ENCODE measurements around the gene CSNK2A2.

Gene CSNK2A2

GRCh38 chr16:58137581-58137980 is 60.3 kb downstream of the CSNK2A2 start:
- no peaks in the 10 kb centered on the region for H3K4me1 Mint-ChIP-seq (ENCODE audit: low read depth)
- no peaks in the 10 kb centered on the region for H3K27me3 Mint-ChIP-seq

GRCh38 chr16:58129097-58129936 is 68.6 kb downstream of the CSNK2A2 start, which contains the start of gene CFAP20:
TSS of gene CFAP20 (minus strand) at chr16:58129381. CDS start at chr16:58129115, 266 bp downstream.
- H3K27ac Mint-ChIP-seq = peak within 1 kb of the TSS; percentile 89
- H3K4me3 Mint-ChIP-seq = peak within 1 kb of the TSS; percentile 89
- peaks cover 42% of the 10 kb centered on the region for H3K4me1 Mint-ChIP-seq (ENCODE audit: low read depth)
- H3K27me3 Mint-ChIP-seq = no peaks in the 10 kb centered on the region
- H3K36me3 Mint-ChIP-seq (ENCODE audit: low read depth) = peaks cover 6% of the 10 kb centered on the region
- no peaks in the 10 kb centered on the region for H3K9me3 Mint-ChIP-seq

More at GRCh38 chr16:58137581-58137980, 60.3 kb downstream of the CSNK2A2 start:
- Mint-ChIP-seq H3K9me3 (peaks cover 14% of the 10 kb centered on the region), H3K36me3 (ENCODE audit: low read depth) (peaks cover 33% of the 10 kb centered on the region), H3K4me3 (no peak overlapping the region), H3K27ac (no peak overlapping the region)

GRCh38 chr16:58128711-58129096 is 69.2 kb downstream of the CSNK2A2 start:
- Mint-ChIP-seq H3K4me1 (ENCODE audit: low read depth) (peaks cover 48% of the 10 kb centered on the region), H3K9me3 (no peaks in the 10 kb centered on the region)

DNA sequence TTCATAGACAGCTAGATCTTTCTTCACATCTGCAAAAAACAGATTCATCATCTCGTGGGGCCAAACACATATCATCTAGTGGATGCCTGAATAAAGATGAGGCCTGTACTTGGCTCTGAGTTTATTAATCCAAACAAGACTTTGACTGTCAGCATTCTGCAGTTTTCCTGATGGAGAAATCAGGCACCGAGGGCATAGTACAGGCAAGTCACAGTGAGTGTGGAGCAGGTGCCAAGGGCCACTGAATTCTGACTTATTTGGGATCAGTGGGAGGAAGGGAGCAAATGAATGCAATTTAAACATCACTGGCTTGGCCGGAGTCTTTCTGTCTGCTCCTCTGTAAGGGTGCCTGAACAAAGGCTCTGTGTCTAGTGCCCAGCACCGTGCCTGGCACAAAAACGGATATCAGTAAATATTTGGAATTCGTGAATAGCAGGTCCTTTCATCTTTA is 69.7 kb downstream of the CSNK2A2 start:
- Mint-ChIP-seq H3K36me3 (ENCODE audit: low read depth) (peaks cover 6% of the 10 kb centered on the region), H3K27me3 (no peaks in the 10 kb centered on the region), H3K27ac (peak overlapping the region; percentile 89), H3K4me3 (peak overlapping the region; percentile 89), H3K4me1 (ENCODE audit: low read depth) (peaks cover 50% of the 10 kb centered on the region), H3K9me3 (no peaks in the 10 kb centered on the region)

More at GRCh38 chr16:58128711-58129096, 69.2 kb downstream of the CSNK2A2 start:
- H3K4me3 Mint-ChIP-seq = peak overlapping the region; percentile 89
- no peaks in the 10 kb centered on the region for H3K27me3 Mint-ChIP-seq
- H3K36me3 Mint-ChIP-seq (ENCODE audit: low read depth) = peaks cover 6% of the 10 kb centered on the region
- peak overlapping the region; percentile 89 for H3K27ac Mint-ChIP-seq

- H3K36me3 Mint-ChIP-seq (ENCODE audit: low read depth) = peaks cover 6% of the 10 kb centered on the region
Measured at GRCh38 chr16:58127634-58128033, 70.3 kb downstream of the CSNK2A2 start.

GRCh38 chr16:58127033-58127556 is 70.8 kb downstream of the CSNK2A2 start:
- Mint-ChIP-seq H3K36me3 (ENCODE audit: low read depth) (peaks cover 6% of the 10 kb centered on the region), H3K27me3 (no peaks in the 10 kb centered on the region), H3K4me1 (ENCODE audit: low read depth) (peaks cover 56% of the 10 kb centered on the region), H3K27ac (peak overlapping the region; percentile 37), H3K4me3 (peak overlapping the region; percentile 89), H3K9me3 (no peaks in the 10 kb centered on the region)

More at GRCh38 chr16:58127634-58128033, 70.3 kb downstream of the CSNK2A2 start:
- Mint-ChIP-seq H3K4me1 (ENCODE audit: low read depth) (peaks cover 53% of the 10 kb centered on the region), H3K27ac (peak overlapping the region; percentile 37), H3K4me3 (peak overlapping the region; percentile 89), H3K27me3 (no peaks in the 10 kb centered on the region), H3K9me3 (no peaks in the 10 kb centered on the region)

DNA sequence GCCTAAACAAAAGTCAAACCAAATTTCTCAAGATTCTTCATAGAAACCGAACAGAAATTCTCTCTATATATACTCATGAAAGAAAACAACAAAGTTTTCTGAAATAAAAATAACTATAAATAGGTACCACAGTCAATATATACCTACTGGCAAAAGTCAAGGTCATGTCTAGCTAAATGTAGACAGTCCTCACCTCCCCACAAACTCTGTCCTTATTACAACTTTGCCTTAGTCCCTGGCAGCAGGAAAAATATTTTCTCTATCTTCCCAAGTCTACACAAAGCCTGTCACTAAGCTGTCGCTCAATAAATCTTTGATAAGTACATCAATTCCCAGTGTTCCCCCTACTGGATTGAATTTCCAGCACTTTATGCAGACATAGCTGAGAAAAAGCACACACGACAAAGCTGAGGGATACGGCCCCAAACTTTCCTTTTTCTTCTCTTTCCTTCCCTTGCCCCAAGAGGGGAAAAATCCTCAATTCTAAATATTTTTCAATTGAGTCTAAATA is 71.4 kb downstream of the CSNK2A2 start:
- no peaks in the 10 kb centered on the region for H3K27me3 Mint-ChIP-seq
- no peaks in the 10 kb centered on the region for H3K9me3 Mint-ChIP-seq
- H3K27ac Mint-ChIP-seq = no peak overlapping the region
- H3K4me3 Mint-ChIP-seq = peak overlapping the region; percentile 89
- peaks cover 62% of the 10 kb centered on the region for H3K4me1 Mint-ChIP-seq (ENCODE audit: low read depth)
- peaks cover 6% of the 10 kb centered on the region for H3K36me3 Mint-ChIP-seq (ENCODE audit: low read depth)

DNA sequence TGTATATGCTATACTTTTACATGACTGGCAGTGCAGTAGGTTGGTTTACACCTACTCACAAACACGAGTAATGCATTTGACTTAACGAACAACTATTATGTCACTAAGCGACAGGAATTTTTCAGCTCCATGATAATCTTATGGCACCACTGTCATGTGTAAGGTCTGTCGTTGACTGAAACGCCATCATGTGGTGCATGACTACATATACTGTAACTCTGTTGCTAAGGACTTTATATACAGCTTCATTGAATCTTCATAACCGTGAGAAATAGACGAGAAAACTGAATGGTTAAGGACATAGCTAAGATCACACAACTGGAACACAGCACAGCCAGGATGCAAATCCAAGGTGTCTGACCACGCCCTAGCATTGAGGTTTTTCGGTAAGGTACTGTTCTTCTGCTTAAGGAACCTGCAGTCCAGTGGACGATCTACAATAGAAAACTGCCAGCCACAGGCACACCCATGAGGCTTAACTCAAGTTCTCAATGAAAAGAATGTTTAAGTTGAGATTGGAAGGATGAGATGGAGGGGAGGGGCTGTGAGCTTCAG is 72.0 kb downstream of the CSNK2A2 start:
- peak overlapping the region; percentile 49 for H3K4me3 Mint-ChIP-seq
- no peaks in the 10 kb centered on the region for H3K9me3 Mint-ChIP-seq
- H3K4me1 Mint-ChIP-seq (ENCODE audit: low read depth) = peaks cover 67% of the 10 kb centered on the region
- no peaks in the 10 kb centered on the region for H3K27me3 Mint-ChIP-seq
- no peak overlapping the region for H3K27ac Mint-ChIP-seq
- H3K36me3 Mint-ChIP-seq (ENCODE audit: low read depth) = peaks cover 6% of the 10 kb centered on the region

DNA sequence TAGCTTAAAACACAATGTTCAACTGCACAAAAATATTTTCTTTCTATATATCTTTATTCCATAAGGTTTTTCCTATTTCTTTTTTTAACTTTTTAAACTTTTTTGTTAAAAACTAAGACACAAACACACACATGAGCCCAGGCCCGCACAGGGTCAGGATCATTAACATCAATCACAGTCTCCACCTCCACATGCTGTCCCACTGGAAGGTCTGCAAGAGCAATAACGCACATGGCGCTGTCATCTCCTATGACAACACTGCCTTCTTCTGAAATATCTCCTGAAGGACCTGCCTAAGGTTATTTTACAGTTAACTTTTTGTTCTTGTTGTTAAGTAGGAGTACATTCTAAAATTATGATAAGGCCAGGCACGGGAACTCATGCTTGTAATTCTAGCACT is 72.9 kb downstream of the CSNK2A2 start:
- H3K36me3 Mint-ChIP-seq (ENCODE audit: low read depth) = peaks cover 6% of the 10 kb centered on the region
- no peaks in the 10 kb centered on the region for H3K9me3 Mint-ChIP-seq
- no peaks in the 10 kb centered on the region for H3K27me3 Mint-ChIP-seq
- peaks cover 67% of the 10 kb centered on the region for H3K4me1 Mint-ChIP-seq (ENCODE audit: low read depth)
- no peak overlapping the region for H3K4me3 Mint-ChIP-seq
- no peak overlapping the region for H3K27ac Mint-ChIP-seq

DNA sequence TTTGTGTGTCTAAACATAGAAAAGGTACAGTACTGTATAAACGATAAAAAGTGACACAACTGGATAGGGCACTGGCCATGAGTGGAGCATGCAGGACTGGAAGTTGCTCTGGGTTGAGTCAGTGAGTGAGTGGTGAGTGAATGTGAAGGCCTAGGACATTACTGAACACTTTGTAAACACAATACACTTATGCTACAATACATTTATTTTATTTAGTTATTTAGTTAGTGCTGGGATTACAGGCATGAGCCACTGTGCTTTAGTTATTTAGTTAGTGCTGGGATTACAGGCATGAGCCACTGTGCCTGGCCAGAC is 73.3 kb downstream of the CSNK2A2 start:
- H3K4me1 Mint-ChIP-seq (ENCODE audit: low read depth) = peaks cover 65% of the 10 kb centered on the region
- no peak overlapping the region for H3K27ac Mint-ChIP-seq

DNA sequence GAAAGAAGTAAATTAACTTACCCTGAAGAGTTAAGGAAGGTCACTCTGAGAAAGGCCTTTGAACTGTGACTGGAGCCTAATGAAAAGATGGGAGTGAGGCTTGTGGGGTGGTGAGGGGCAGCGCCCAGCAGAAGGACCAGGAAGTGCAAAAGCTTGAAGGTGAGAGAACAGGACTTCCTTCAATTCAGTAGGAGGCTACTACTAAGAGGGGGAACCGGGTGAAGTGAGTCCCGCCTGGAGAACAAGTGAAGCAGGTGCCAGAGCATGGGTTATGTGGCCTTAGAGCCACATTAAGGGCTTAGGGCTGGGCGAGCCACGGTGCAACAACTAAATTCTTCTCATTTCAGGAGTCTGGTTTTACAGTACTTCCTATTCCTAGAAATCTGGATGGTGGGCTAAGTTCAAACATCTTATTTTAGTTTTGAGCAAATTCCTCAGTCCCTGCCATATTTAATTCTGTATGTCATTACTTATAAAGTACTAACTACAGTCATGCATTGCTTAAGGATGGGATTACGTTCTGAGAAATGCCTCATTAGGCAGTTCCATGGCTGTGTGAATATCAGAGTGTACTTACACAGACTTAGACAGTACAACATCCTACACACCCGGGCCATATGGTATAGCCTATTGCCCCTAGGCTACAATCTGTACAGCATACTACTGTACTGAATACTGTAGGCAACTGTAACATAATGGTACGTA is 73.9 kb downstream of the CSNK2A2 start:
- Mint-ChIP-seq H3K4me1 (ENCODE audit: low read depth) (peaks cover 62% of the 10 kb centered on the region), H3K4me3 (no peak overlapping the region), H3K36me3 (ENCODE audit: low read depth) (peaks cover 6% of the 10 kb centered on the region), H3K27me3 (no peaks in the 10 kb centered on the region), H3K27ac (no peak overlapping the region), H3K9me3 (no peaks in the 10 kb centered on the region)

More for the DNA sequence above, 73.3 kb downstream of the CSNK2A2 start:
- H3K9me3 Mint-ChIP-seq = no peaks in the 10 kb centered on the region
- H3K27me3 Mint-ChIP-seq = no peaks in the 10 kb centered on the region
- H3K4me3 Mint-ChIP-seq = no peak overlapping the region
- H3K36me3 Mint-ChIP-seq (ENCODE audit: low read depth) = peaks cover 6% of the 10 kb centered on the region

- peaks cover 15% of the 10 kb centered on the region for H3K36me3 Mint-ChIP-seq (ENCODE audit: low read depth)
- peaks cover 38% of the 10 kb centered on the region for H3K4me1 Mint-ChIP-seq (ENCODE audit: low read depth)
- H3K27ac Mint-ChIP-seq = no peak overlapping the region
- H3K27me3 Mint-ChIP-seq = no peaks in the 10 kb centered on the region
- H3K9me3 Mint-ChIP-seq = no peaks in the 10 kb centered on the region
- no peak overlapping the region for H3K4me3 Mint-ChIP-seq
Measured at GRCh38 chr16:58121132-58121531, 76.8 kb downstream of the CSNK2A2 start.

DNA sequence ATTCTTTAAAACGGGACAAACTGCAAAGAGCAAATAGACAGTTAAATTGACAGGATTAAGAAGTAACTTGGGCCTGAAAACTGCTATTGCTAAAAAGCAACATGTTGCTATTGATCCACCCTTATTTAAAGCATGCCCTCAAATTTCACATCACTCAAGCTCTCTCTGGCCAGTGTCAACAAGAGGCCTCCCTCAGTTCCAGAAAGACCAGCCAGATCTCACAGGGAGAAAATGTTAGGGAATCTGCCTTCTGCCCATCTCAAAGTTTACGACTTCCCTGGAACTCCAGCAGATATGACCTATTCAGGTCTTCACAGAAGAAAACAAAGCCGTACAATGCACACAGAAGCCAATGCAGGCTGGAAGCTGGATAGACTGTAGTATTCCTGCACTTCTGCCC is 77.7 kb downstream of the CSNK2A2 start:
- H3K27ac Mint-ChIP-seq = no peak overlapping the region
- H3K36me3 Mint-ChIP-seq (ENCODE audit: low read depth) = peaks cover 19% of the 10 kb centered on the region
- no peak overlapping the region for H3K4me3 Mint-ChIP-seq
- H3K4me1 Mint-ChIP-seq (ENCODE audit: low read depth) = peaks cover 31% of the 10 kb centered on the region
- H3K27me3 Mint-ChIP-seq = no peaks in the 10 kb centered on the region
- no peaks in the 10 kb centered on the region for H3K9me3 Mint-ChIP-seq

DNA sequence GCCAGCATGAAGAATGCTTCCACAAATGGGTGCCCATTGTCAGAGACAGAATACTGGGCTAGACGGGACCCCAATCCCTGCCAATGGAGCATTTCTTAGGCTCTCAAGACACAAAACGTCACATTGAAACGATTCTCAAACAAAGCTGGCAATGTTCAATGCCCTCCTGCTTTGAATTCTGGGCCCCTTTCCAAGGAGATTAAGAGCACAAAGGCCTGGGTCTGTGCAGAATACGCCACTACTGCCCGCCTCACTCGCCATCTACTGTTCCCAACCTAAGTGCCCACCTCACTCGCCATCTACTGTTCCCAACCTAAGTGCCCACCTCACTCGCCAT is 78.4 kb downstream of the CSNK2A2 start:
- no peak overlapping the region for H3K4me3 Mint-ChIP-seq
- peaks cover 26% of the 10 kb centered on the region for H3K36me3 Mint-ChIP-seq (ENCODE audit: low read depth)
- no peak overlapping the region for H3K27ac Mint-ChIP-seq
- H3K27me3 Mint-ChIP-seq = no peaks in the 10 kb centered on the region
- no peaks in the 10 kb centered on the region for H3K9me3 Mint-ChIP-seq
- peaks cover 27% of the 10 kb centered on the region for H3K4me1 Mint-ChIP-seq (ENCODE audit: low read depth)

Measured in stimulated activated naive CD8-positive, alpha-beta T cell treated with anti-CD3 and anti-CD28 coated beads, Interleukin-15, Interleukin-2, amounts not matched to agents 100 ng/mL and 50 ng/mL, for 24 hours (primary cell).